HG03457 (cell line): Measurements from ENCODE around the gene C17orf100.

Experiments used
- ATAC-seq: cut with Tn5 transposase; IDR thresholded peaks from one replicate; pipeline ENCODE4 v1.9.1; 2021; ENCODE audit warnings: moderate number of reproducible peaks; ENCODE audit not compliant: unreplicated experiment

Gene C17orf100

DNA sequence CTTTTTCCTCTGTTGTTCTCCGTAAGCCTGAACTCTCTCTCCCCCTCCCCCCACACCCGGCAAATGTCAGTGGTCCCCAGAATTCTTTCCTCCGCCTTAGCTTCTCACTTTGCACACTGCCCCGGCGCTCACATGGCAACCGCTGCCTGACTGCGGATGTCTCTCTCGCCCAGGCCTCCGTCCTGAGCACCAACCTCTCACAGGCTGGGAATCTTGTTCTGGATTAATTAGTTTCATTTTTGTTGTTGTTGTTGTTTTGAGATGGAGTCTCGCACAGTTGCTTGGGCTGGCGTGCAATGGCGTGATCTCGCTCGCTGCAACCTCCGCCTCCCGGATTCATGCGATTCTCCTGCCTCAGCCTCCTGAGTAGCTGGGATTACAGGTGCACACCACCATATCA, 16.7 kb downstream of the C17orf100 start:
- ATAC-seq, result no peak

DNA sequence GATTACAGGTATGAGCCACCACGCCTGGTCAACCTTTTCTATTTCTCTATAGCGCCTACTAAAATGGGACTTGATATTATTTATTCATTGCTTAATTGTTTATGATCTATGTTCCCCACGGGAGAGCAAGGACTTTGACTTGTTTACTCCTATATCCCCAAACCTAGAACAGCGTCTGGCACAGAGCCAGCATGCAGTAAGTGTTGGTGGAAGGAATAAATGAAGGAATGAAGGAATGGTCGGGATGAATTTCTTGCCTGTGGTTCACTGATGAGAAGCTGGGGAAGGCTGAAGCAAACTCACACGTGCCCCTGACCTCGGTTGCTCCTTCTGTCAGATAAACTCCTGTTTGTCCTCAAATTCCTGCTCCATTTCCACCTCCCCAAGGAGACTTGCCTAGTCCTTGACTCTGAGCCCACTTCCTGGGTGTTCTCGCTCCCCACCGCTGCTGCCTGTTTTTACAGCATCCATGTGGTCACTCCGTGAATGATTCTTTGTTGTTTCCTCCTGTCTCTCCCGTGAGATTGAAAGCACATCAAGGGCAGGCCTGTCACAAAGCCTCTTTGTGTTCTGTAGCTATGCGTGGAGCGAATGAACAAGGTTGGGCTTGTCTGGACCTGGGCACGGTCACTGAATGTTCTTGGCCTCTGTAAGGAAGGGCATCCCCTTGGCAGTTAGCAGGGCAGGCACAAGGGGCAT, 17.3 kb downstream of the C17orf100 start:
- ATAC-seq, result no peak

DNA sequence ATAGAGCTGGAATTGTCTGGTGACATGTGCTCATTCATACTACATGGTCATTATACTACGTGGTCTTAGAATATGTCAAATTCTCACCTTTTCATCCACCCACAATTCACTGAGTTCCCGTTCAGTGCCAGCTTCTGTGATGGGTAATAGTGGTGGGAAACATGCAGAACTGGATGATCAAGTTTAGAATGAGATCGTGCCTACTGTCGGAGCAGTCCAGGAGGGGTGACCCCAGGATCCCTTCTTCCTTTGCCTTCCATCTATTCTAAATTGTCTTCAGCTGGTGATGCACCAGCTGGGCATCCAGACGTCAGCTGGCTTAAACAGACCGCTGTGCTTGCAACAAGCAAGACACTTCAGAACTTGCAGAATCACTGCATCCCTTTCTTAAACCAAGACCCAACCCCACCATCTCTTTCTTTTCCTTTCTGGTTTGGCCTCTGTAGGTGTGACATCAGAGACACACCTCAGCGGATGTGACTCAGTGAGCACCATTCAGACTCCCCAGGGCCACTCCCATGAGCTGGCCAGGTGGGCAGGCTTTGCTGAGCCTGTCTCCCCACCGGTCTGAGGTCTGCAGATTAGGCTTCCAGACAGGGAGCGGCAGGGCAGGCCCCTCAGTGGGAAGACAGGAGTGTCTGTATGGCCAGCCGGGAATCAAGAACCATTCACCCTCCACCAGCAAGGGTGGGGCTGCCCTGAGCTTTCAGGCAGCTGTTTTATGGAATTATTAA, 18.1 kb downstream of the C17orf100 start:
- ATAC-seq, result no peak

DNA sequence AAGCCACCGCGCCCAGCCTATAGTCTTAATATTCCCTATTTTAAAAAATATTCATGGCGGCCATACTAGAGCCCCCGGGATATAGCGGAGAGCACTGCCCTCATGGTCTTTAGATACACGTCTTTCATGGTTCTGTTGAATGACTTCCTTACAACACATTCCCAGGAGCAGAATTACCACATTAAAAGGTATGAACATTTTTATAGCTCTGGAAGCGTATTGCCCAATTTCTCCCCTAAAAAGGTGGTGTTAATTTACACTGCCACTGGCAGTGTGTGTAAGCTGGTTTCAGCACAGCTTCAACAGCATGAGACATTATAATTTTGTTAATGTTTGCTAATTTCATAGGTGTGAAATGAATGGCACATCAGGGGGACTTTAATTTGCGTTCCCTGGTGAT, 19.0 kb downstream of the C17orf100 start:
- ATAC-seq, result no peak

GRCh38 chr17:6670999-6671398, 19.4 kb downstream of the C17orf100 start:
- ATAC-seq, result no peak

GRCh38 chr17:6671431-6671830, 19.9 kb downstream of the C17orf100 start:
- ATAC-seq, result no peak

DNA sequence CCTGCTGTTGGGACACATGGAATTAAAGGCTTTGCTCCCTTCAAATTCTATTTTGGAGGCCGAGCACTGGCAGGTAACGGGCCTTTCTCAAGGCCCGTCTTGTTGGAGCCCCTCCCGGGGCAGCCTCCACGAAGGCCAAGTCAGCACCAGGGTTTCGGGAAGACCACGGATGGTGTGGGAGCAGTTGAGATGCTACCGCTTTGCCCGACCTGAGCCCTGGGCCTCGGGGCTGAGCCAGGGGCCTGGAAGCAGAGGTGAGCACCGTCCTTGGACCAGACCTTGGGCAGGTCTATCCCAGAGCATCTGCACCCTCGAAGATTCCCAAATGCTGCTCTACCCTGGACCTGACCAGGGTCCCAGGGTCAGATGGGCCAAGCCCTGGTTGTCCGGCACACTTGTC, 23.0 kb downstream of the C17orf100 start:
- ATAC-seq, result no peak

- no peak for ATAC-seq
Observed at GRCh38 chr17:6675201-6675825, 23.8 kb downstream of the C17orf100 start.

DNA sequence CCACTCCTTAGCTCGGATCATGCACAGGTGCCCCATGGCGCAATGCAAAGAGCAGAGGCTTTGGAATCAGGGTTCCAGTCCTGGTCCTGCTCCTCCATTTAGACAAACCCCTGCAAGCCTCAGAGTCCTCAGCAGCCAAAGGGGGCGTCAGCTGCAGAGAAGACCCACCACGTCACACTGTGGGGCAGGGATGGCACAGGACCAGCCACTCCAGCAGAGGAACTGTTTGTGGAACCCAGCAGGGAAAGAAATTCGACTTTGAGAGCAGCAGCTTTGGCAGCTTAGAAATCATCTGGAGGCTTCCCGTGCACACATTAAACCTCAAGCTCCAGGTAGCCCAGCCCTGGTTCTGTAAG, 25.2 kb downstream of the C17orf100 start:
- ATAC-seq, result no peak

GRCh38 chr17:6677158-6677831, 25.7 kb downstream of the C17orf100 start:
- ATAC-seq, result no peak

DNA sequence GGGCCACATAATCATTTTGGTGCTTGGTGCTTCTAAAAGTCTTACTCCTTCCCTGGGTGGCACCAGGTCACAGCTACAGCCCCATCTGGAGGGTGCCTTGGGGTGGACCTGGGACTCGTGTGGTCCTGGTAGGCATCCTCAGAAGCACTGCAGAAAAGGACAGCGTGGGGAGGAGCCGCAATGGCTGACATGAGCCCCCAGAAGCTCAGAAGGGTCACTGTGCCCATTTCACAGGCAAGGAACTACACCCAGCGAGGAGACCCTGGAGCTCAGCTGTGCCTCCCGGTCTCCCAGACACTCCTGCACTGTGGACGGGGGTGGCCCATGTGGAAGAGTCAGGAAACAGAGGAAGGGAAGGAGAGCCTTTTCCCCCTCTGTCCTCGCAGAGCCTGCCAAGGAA, 26.4 kb downstream of the C17orf100 start:
- no peak for ATAC-seq

- no peak for ATAC-seq
Observed at GRCh38 chr17:6679241-6679640, 27.7 kb downstream of the C17orf100 start.

DNA sequence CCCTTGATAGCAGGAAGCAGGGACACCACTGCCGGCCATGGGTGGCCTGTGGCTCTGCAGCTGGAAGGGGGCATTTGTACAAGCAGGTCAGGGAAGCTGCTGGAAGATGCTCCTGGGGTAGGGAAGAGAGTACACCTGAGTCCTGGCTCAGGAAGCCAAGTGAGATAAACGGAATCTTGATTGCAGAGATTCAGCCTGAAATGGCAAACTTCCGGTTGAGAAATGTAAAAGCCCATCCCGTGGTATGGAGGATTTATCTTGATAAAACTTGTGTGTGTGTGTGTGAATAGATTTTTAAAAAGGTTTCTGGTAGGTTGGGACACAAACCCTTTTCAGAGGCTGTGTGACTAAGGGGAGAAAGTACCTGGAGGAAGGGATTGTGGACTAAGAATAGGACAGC, 29.6 kb downstream of the C17orf100 start:
- ATAC-seq, result no peak

GRCh38 chr17:6681671-6682070, 30.1 kb downstream of the C17orf100 start:
- ATAC-seq, result no peak

GRCh38 chr17:6682339-6682738, 30.8 kb downstream of the C17orf100 start:
- ATAC-seq, result no peak

- ATAC-seq, result no peak
Observed at GRCh38 chr17:6683081-6683684, 31.6 kb downstream of the C17orf100 start.

DNA sequence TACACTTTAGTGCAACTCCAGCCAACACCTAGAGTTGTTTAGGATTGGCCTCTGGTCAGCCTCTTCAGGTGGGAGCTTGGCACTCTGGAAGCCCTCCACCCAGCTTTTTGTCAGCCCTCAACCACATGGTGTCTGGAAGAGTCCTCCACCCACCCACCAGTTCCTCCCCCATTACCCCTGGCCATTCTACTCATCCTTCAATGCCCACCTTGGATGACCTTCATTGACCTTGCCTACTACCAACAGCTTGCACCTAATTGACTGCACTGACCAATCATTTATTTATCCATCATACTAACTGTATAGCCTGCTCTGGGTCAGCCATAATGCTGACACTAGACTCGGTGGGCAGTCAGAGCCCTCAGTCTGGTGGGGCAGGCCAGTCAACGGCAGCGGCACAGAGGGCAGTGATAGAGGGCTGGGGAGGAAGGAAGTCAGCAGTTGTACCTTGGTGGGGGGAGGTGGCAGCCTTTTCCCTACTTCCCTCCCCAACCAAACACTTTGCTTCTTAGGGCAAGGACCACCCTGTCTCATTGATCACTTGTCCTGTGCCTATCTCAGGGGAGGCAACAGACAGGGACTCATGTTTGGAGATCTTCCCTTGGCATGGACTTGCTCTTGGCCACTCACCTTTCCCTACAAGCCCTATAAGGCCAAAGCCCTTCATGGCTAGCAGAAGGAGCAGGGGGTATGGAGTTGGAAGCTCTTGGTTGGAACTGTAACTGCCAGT, 32.3 kb downstream of the C17orf100 start:
- ATAC-seq, result no peak

GRCh38 chr17:6684460-6684783, 32.9 kb downstream of the C17orf100 start:
- ATAC-seq, result no peak

- ATAC-seq, result no peak
Observed at GRCh38 chr17:6684881-6685767, 33.6 kb downstream of the C17orf100 start.

DNA sequence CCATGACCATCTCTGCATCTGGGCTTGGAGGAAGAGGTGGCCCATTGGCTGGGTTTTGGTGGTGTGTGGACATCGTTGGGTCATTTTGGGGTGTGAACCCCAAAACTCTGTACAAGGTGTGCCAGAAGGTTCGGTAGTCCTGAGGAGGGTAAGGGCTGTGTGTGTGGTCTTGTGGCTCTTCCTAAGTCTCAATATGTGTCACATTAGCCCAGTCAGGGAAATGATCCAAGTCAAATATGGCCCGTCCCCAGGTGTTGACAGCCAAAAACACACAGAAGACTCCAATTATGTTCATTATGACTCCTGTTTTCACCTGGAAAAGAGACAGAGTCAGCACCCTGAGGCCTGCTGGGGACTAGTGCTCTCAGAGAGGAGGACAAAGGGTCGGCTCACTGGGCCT, 34.5 kb downstream of the C17orf100 start:
- no peak for ATAC-seq
